Measurements from ENCODE around the gene TAS1R2.

TAS1R2 gene

DNA sequence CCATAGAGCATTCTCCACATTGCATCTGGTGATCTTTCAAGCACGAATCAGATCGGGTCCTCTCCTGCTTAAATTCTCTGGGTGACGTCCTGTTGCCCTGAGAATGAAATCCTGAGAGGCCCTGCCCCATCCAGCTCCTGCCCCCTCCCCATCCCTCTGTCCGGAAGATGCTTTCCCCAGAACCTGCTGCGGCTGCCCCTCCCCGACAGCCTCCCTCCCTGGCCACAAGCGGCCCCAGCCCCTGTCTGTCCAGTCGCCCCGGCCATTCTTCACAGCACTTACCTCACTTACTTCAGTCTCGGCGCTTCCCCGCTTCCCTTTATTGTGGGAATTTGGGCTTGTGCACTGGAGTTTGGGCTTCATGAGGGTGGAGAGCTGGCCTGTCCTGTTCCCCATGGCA, 40.3 kb downstream of the TAS1R2 start:
- no peak for DNase-seq

DNA sequence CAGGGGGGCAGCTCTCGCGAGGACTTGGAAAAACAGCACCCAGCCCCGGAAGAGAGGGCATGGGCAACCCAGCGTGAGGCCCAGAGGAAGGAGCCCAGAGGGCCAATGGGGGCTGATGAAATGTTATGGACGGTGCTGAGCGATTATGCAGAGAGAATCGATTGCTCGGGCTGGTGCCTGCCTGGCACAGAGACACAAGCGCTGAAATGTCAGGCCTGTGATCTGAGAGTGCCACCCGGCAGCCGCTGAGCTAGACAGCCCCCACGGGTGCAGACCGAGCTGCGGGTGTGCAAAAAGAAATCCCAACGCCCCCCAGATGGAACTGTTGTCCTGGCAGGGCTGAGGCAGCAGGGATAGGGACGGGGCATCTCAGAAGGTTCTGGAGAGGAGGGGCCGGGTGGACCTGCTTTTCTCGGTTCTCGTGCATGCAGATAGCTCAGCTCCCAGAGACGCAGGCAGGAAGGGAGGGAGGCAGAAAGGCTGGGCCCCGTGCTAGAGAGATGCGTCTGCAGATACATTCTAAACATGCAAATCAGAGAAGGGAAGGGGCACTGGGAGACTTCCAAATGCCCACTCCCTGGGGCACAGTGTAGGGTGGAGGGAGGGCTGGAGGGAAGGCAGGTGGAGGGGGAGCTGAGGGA, 41.5 kb downstream of the TAS1R2 start:
- DNase-seq, result no peak

DNA sequence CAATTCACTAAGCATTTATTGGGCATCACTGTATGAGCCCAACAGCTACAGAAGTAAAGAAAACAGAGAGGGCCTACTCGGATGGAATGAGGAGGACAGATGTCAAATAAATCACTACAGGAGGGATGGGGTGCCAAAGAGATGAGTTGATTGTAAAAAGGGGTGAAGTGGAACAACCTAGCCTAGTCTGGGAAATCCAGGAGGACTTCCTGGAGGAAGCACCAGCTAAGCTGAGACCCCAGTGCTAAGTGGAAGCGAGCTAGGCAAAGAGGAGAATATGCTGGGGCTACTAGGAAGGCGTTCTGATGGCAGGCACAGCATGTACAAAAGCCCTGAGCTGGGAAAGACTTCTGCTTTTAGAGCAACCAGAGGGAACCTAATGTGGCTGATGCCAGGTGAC, 42.1 kb downstream of the TAS1R2 start:
- no peak for DNase-seq

DNA sequence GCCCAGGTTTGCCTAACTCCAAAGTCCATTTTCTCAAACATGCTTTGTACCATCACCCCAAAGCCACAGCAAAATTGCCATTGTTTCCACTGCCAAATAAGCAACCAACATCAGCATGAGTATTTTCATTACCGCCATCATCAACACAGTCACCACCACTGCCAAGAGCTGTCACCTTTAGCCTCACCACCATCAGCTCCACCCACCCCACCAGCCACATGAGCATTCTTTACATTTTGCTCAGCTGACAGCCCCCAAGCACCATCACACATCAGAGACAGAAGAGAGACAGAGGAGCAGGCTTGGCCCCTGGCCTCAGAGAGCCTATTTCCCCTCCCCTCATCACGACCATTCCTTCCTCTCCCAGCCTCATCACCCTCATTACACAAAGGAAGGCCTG, 42.7 kb downstream of the TAS1R2 start:
- DNase-seq, result no peak

DNA sequence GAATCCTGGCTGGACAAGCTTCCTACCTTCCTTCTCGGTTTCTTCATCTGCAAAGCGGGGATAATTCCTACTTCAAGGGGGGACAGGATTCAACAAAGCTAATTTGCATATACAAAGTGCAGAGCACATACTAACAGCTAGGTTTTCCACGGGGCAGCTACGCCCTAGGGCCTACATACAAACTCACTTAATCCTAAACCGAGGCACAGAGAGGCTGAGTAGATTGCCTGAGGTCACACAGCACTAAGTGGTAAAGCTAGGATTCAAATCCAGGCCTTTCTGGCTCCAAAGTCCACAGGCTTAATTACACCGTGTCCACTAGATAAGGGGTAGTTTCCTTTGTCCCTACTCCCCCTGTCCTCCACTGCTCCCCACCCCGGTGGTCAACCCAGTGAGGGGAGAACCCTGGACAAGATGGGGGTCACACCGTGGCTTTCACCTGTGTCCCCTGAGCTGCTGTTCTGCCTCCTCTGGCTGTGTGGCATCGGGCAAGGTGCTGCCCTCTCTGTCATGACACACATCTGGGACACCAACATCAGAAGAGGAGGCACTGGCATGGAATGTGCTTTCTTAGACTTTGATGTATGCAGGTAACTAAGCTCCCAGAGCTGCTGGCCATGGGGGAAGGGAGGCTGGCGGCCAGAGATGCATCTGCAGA, 44.5 kb downstream of the TAS1R2 start:
- DNase-seq, result no peak

DNA sequence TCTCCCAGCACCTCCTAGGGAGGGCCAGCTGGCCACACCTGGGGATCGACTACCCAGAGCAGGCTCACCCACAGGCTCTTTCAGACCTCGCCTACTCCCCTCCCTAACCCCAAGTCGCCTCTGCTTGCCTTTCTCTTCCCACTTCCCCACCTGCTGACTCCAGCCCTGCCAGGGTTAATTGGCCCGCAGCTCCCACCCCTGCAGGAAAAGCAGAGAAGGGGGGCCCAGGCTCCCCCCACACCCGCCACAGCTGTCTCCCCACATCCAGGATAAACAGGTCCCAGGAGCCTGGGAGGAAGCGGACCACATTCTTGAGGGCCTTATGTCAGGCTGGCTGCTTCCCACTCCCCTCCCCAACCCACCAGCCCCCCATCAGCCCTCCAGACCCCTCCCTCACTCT, 45.0 kb downstream of the TAS1R2 start:
- no peak for DNase-seq

DNA sequence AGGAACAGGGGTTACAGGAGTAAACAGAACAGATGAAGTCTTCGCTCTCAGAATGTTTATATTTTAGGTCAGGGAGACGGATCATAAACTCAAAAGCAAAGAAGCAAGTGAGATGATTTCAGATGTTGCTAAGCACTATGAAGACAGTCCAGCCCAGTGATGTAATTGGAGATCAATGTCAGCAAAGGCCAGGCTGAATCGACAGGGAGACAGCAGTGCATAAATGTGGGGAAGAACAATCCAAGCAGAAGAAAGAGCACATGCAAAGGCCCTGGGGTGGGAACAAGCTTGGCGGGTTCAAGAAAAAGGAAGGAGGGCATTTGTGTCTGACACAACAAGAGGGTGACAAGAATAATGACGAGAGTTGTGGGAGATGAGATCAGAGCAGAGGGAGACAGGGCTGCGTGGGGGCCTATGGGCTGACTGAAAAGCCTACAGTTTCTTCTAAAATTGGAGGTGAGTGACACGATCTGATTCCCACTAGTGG, 47.0 kb downstream of the TAS1R2 start:
- DNase-seq, result no peak

DNA sequence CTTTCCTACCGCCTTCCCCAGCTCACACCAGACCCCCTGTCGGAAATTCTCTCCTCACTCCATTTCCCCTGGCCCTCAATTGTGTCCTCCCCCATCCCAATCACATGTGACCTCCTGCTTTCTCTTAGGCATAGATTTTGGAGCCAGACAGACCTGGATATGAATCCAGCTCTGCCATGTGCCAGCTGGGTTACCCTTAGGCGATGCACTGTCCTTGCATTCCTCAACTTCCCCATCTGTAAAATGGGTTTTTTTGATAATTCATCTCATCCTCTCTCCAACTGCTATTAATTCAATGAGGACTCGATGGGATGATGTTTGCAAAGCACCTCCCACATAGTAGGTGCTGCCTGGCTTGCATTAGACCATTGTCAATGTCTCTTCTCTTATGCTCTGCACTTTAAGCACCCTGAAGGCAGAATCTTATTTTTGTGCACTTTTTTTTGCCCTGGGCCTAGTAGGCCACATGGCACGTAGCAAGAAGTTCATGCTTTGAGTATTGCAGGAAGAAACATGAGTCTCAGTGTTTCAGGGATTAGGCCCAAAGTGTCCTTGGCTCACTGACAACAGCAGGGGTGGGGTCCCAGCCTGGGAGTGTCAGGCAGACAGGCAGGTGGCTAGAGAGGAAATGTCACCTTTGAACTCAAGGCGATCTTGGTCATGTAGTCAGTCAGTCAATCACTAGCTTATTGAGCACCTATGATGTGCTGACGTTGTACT, 47.6 kb downstream of the TAS1R2 start:
- DNase-seq, result no peak

DNA sequence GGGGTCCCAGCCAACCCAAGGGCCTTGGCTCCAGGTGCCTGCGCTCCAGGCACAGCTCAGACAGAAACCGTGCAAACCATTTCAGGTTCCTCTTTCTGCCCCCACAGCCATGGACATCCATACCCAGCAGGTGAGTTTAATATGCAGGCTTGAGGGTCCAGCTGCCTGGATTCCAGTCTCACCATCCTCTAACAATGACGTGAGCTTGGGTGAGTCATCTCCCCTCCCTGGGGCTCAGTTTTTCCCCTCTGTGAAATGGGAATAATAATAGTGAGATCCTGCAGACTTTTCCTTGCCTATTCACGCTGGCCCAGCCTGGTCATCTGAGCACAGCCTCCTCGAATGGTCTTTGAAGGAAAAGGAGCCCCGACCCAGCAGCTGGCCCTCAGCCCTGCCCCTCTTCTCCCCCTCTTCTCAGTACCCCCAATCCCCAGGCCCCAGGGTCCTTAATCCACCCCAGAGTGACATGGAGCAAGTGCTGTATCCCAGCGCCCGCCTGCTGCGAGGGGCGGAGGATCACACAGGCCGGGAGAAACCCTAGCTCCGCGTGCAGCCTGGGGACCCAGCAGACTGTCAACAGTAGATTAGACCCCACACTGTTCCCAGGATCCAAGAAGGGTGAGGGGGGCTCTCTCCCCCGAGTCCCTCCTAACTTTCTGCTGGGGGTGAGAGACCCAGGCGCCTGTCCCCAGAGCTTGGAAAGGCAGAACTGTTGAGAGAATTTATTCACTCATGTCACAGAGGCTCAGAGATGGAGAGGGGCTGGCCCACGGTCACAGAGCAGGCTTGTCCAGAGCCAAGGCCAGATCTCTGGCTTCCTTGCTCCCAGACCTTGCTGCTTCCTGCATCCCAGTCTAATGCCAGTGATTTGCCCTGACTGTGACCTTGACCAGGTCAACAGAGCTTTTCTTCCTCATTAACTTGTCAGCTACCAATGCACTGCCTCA, 49.2 kb downstream of the TAS1R2 start:
- DNase-seq, result no peak

DNA sequence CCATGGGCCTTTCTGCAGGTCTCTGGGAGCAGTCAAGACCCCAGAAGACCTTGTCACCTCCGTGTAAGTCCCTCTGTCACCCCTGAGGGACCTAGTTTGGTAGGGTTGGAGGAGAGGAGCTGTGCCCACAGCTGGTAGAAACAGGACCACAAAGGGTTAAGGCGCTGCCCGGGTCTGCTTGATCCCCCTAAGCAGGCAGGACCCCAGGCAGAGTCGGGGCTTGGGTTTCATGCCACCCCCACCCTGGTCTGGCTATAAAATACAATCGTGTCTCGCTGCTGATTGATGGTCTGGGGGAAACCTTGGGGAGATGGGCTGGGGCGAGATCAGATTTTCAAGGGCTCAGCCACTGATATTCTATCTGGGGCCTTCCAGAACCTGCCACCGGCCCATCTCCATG, 50.9 kb downstream of the TAS1R2 start:
- no peak for DNase-seq

DNA sequence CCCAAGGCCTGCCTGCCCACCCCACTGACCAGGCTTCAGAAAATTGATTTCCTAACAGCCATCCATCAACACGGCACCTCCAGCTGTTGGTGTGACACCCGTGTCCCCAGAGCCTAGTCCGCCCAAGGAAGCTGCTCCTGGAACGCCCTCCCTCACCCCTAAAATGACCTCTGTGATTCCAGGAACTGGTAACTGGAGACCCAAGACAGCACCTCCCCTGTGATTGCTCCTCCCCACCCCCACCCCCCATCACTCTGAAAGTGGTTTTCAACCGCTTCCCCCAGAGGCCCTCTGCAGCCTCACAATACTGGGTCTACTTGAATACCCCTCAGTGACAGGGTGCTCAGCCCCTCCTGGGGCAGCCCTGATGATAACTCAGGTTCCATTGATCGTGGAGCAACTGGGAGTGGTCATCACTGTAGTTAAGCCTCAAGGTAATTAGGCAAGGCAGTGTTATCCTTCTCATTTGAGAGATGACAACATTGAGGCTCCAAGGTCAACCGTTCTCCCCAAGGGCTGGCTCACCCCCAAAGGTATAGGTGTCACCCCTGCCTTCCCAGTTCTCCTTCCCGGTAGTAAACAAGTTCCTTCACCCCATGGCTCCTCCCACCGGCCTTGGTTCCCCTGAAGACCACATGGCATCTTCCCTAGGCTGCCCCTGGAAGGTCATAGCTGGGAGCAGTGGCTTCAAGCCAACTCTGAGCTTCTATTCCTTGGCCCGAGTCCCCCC, 52.0 kb downstream of the TAS1R2 start:
- DNase-seq, result no peak

DNA sequence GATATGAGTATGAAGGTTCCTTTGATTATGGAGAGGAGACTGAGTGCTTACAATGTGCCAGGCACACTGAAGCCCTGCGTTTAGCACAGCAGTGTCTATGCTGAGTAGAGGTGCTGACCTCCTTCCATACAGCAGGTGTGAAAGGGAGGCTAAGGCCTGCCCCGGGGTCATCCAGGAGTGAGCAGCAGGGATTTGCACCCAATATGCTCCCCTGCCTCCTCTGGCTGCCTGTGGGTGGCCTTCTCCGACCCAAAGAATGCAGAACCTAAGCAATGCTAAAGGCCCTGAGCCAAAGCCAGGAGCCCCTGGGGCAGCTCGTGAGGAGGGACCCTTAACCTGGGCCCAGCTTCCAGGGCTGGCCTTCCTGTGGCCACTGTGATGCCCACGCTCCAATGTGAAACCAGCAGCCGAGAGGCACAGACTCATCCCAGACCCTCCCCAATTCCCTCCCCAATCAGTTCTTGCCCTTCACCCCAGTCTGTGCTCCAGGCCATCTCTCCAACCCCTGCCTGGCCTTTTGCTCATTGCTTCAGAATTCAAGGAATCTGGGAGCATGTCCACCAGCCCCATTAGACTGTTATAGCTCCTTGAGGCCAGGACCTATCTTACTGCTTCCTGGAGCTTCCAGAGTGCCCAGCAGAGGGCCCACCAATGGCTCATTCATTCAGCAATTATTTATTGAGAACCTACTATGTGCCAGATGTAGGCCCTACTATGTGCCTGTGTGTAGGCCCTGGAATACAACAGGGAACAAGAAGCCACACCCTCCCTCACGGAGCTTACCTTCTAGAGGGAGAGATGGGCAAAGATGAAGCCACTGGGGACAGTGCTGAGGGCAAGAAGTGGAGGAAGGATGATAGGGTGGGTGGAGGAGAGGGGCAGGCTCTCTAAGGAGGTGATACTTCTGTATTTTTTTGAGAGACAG, 53.3 kb downstream of the TAS1R2 start:
- DNase-seq, result no peak

DNA sequence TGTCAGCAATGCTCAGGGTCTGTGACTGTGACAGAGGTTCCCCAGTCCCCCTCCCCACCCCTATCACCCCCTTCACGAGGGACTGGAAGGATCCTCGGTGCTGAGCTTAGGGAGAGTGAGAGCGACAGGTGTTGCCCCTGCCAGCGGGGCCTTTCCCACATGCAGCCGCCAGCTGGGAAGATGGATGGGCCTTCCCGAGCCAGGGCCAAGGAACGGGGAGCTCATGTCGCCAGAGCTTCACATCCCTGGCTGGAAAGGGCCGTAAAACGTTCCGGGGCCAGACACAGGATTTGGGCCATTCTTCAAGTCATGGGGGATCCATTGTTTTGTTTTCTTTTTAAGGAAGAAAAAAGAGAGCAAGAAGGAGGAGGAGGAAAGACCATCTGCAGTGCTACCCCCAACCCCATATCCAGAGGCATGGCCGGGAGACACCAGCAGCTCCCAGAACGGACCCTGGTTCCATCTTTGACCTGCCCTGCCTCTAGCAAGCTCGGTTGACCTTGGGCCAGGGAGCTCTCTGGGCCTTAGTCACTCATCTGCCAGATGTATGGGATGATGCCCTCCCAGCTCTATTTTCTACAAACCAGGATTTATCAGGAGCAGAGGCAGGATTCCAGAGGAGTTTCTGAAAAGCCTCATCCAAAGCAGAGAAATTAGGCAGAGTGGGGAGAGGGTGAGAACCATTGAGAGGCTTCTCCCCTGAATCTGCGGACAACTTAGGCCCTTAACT, 54.1 kb downstream of the TAS1R2 start:
- no peak for DNase-seq

DNA sequence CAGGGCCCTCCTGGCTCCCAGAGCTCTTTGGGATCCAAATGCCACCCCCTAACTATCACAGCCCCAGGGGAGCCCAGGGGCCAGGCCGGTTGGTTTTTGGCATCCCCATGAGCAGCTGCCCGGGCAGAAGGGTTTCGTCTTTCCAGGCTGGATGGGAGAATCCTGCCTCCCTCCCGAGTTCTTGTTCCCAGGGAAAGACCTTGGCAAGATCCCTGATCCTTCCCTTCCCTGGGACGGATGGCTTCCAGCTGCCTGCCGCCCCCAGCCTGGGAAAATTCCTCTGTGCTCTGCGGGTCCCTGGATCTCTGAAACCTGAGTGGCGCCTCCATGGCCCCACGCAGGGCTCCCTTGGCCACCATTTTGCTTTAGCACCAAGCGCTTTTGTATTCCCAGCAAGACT, 55.6 kb downstream of the TAS1R2 start:
- no peak for DNase-seq

DNA sequence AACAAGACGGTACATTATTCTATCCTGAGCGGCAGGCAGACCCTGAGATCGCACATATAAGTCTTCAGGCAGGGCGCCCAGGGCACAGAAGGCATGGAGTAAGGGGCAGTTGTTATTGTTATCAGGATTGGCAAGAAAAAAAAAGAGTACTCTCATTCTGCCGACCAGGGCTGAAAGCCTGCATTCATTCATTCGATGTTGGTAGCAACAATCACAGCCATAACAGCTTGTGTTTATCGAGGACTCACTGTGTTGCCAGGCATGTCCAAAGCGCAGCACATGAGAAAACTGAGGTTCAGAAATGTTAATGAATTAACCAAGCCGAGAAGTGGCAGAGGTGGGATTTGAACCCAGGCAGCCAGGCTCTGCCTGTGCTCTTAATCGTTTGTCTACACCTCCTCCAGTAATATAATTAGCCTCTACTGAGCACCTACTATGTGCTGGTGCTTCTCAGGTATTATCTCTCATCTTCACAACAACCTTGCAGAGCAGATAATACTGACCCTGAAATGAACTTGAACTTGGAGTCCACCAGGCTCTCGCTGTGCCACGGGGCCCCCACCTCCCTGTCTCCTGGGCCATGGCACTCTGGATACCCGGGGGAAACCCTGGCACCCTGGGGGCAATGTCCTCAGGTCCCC, 56.2 kb downstream of the TAS1R2 start:
- DNase-seq, result no peak

DNA sequence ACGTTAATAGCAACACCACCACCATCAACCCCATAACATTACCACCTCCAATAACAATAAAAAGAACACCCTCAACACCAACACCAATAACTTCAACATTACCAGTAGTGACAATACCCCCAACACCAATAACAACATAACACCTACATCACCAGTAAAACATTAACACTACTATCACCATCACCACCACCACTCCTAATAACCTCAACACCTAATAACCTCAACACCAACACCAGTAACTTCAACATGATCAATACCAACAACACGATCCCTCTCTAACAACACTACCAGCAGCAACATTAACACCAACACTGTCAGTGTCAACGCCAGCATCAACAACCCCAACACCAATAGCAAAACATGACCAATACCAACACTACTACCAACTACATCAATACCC, 57.2 kb downstream of the TAS1R2 start:
- no peak for DNase-seq

DNA sequence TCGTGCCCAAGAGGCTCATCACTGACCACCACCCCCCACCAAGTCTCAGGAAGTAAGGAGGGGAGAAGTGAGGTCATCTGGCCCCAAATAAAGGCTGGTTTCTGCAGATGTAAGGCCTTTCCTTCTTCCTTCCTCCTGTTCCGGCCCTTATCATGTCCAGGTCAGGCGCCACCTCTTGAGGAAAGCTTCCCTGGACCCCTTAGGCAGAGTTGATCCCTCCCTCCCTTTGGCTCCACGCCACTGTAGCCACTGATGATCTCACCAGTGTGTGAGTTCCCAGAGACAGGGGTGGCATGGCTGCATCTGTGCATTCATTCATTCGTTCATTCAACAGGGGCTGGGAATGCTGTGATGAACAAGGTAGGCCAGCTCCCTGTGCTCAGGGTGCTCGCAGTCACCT, 59.2 kb downstream of the TAS1R2 start:
- DNase-seq, result no peak

DNA sequence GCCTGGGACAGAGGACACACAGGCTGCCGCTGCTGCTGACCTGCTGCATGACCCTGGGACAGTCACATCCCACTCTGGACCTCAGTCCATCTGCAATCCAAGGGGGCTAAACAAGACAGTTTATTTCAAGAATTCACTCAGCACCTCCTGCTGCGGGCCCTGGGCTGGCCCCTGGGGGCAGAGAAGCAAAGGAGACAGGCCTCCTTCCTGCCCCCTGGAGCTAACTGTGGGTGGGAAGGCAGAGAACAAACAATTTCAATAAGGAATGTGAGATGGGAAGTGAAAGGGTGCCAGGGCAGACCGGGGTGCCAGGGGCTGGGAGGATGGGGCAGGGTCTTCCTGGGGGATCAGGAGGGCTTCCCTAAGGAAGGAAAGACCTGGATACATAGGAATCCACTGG, 60.0 kb downstream of the TAS1R2 start:
- DNase-seq, result no peak

DNA sequence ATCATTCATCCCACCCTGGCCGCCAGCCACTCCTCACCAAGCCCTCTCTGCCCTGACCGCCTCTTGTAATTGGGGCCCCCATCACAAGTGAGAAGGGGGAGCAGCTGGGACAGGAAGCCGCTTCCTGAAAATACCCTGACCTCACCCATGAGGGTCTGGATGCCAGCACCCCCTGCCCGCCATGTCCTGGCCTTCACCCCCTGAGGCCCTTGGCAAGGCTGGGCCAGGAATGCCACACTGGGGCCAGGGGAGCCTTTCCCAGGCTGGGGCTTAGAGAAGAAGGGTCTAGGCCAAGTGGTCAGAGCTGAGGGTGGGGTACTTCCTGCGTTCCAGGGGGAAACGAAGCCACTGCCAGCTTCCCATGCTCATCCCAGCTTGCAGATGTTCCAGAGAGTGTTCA, 60.5 kb downstream of the TAS1R2 start:
- DNase-seq, result no peak

DNA sequence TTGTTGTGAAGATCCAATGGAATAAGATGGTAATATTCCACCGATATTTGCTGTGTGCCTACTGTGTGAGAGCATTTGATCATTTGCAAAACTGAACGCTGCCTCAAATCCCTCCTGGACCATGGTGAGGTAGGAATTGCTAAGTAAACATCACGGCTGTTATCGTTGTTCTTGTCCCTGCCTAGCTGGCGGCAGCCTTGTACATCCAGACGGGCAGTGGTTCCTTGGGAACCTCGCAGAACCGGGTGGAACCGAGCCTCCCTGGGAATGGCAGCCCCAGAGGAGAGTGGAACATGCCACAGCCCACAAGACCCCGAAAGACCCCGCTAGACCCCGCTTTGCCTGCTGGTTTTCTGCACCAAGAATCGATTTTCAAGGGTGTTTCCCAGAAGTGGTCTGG, 60.9 kb downstream of the TAS1R2 start:
- no peak for DNase-seq
